DOHH2 (cell line): ENCODE data around the gene GLB1L2.

ENCODE experiments used
- EZH2phosphoT487 ChIP-seq: fragments of 200-600 bp; sonication (generic); IDR thresholded peaks from 2 replicates; pipeline ENCODE4 v1.6.1; 2017; ENCODE audit warnings: borderline replicate concordance, mild to moderate bottlenecking, antibody characterized with exemption, low read length, moderate library complexity, mixed read lengths
- TF ChIP-seq, protein P1 (sequence below): fragments of 200-600 bp; sonication (generic); IDR thresholded peaks from one replicate; pipeline ENCODE4 v1.5.1; 2014; ENCODE audit warnings: antibody characterized with exemption, mild to moderate bottlenecking, low read depth, low read length; ENCODE audit not compliant: poor library complexity, severe bottlenecking

DNA sequence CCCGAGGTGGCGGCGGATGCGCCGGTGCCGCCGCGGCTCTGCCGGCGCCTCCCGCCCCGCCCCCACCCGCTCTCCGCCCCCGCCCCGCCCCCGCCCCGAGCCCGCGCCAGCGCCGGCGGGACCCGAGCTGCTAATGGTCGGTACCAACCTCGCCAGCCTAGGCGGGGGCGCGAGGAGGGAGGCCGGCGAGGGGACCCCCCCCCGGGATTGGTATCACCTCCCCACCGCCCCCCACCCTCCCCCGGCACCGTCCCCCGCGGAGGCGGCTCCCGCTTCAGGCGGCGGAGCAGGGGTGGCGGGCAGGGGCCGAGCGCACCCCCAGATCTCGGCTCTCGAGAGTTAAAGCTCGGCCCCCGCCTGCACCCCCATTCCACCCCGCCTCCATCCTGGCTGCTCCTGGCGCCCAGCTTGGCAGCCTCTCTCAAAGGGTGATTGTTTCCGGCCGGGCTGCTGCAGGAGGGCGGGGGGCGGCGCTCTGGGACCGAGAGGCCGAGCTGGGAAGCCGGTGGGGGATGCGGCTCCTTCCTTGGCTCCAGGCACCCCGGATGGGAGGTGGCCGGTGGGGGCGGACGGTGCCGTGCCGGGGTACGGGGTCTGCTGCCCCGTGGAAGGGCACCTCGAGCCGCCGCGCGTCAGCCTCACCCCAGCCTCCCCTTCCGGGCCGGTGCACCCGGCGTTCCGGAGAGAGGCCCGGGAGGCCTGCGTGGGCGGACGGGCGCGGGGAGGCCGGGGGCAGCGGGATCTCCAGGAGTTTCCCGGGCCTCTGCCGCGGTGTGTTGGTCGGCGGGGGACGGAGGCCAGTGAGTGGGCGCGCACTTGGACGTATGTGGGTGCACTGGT lies 80.6 kb downstream of the GLB1L2 start, which contains the start of gene B3GAT1:
- TF ChIP-seq, protein P1, sequence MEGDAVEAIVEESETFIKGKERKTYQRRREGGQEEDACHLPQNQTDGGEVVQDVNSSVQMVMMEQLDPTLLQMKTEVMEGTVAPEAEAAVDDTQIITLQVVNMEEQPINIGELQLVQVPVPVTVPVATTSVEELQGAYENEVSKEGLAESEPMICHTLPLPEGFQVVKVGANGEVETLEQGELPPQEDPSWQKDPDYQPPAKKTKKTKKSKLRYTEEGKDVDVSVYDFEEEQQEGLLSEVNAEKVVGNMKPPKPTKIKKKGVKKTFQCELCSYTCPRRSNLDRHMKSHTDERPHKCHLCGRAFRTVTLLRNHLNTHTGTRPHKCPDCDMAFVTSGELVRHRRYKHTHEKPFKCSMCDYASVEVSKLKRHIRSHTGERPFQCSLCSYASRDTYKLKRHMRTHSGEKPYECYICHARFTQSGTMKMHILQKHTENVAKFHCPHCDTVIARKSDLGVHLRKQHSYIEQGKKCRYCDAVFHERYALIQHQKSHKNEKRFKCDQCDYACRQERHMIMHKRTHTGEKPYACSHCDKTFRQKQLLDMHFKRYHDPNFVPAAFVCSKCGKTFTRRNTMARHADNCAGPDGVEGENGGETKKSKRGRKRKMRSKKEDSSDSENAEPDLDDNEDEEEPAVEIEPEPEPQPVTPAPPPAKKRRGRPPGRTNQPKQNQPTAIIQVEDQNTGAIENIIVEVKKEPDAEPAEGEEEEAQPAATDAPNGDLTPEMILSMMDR: no peak
- no peak for TF ChIP-seq EZH2phosphoT487
